Keratinocyte (primary cell): ENCODE results near the gene OR52I1. TPM values are rescaled to one million over a fixed set of nuclear protein-coding genes. Genes with fewer than 3 reads are reported as not detected.

ENCODE experiments used
- DNase-seq: peaks from one replicate; pipeline ENCODE4 v3.0.0-alpha.2; 2011; ENCODE audit warnings: low read depth, missing footprints, low spot score
- FAIRE-seq: peaks from 2 replicates; lab custom pipeline; 2011; peaks lifted over from hg19 to GRCh38; lab: Jason Lieb, UNC
- H2AFZ ChIP-seq: 2 replicates; pipeline ENCODE4 v1.6.0; 2012; ENCODE audit warnings: low read length, control low read depth, inconsistent platforms; ENCODE audit not compliant: control insufficient read depth
- H3K27ac ChIP-seq: 2 replicates; pipeline ENCODE4 v1.5.1; 2011; ENCODE audit warnings: low read length; ENCODE audit not compliant: control insufficient read depth, insufficient read depth
- H3K27me3 ChIP-seq: 3 replicates; pipeline ENCODE4 v1.6.0; 2011; ENCODE audit warnings: low read length; ENCODE audit not compliant: control insufficient read depth, insufficient read depth; ENCODE audit errors: extremely low read depth
- H3K36me3 ChIP-seq, 2 experiments: 2 replicates in 1 of 2; 3 replicates in 1 of 2; pipeline ENCODE4 v1.5.1; 2011; ENCODE audit warnings: low read length in 2 of 2, mild to moderate bottlenecking in 1 of 2; ENCODE audit not compliant: control insufficient read depth in 2 of 2, insufficient read depth in 2 of 2; ENCODE audit errors: extremely low read depth in 1 of 2
- H3K4me1 ChIP-seq: 3 replicates; pipeline ENCODE4 v1.5.1; 2011; ENCODE audit warnings: low read length; ENCODE audit not compliant: control insufficient read depth, insufficient read depth; ENCODE audit errors: extremely low read depth
- H3K4me2 ChIP-seq: 3 replicates; pipeline ENCODE4 v1.6.0; 2011; ENCODE audit warnings: low read depth, low read length; ENCODE audit not compliant: control insufficient read depth, insufficient read depth; ENCODE audit errors: extremely low read depth
- H3K4me3 ChIP-seq, 3 experiments: fragments of 200-600 bp in 1 of 3; sonication (generic) in 1 of 3; 2 replicates in 2 of 3; 3 replicates in 1 of 3; pipeline ENCODE4 v1.5.1; 2011 to 2016; ENCODE audit warnings: low read length in 3 of 3, mild to moderate bottlenecking in 3 of 3, control low read depth in 2 of 3, inconsistent platforms in 1 of 3, low read depth in 1 of 3, mixed read lengths in 1 of 3, mixed run types in 1 of 3, moderate library complexity in 1 of 3; ENCODE audit not compliant: control insufficient read depth in 2 of 3, insufficient read depth in 2 of 3; ENCODE audit errors: extremely low read depth in 1 of 3
- H3K79me2 ChIP-seq: 2 replicates; pipeline ENCODE4 v1.6.0; 2012; ENCODE audit warnings: low read length; ENCODE audit not compliant: control insufficient read depth, insufficient read depth
- H3K9ac ChIP-seq: 3 replicates; pipeline ENCODE4 v1.6.0; 2011; ENCODE audit warnings: low read length; ENCODE audit not compliant: control insufficient read depth, insufficient read depth; ENCODE audit errors: extremely low read depth
- H3K9me1 ChIP-seq: 3 replicates; pipeline ENCODE4 v1.6.0; 2011; ENCODE audit warnings: low read length; ENCODE audit not compliant: control insufficient read depth, insufficient read depth; ENCODE audit errors: extremely low read depth
- H3K9me3 ChIP-seq: 2 replicates; pipeline ENCODE4 v1.5.1; 2012; ENCODE audit warnings: low read depth, low read length; ENCODE audit not compliant: control insufficient read depth
- H4K20me1 ChIP-seq: 3 replicates; pipeline ENCODE4 v1.6.0; 2011; ENCODE audit warnings: low read length; ENCODE audit not compliant: control insufficient read depth, insufficient read depth; ENCODE audit errors: extremely low read depth
- EZH2 ChIP-seq: IDR thresholded peaks from one replicate; pipeline ENCODE4 v1.6.1; 2012; ENCODE audit warnings: inconsistent platforms, mild to moderate bottlenecking, low read length, moderate library complexity
- dilution Hi-C: fragments of 300-500 bp; cut with MboI; formaldehyde crosslinking; loops from one replicate; pipeline ENCODE4 v1.7.0; 2020; ENCODE audit warnings: low sequenced_read_pairs; ENCODE audit not compliant: extremely low pct_ligation_motif_present
- polyA plus RNA-seq, 5 experiments: library from polyadenylated mRNA; depleted of rRNA in 3 of 5; stranded (reverse) in 3 of 5; stranded (forward) in 1 of 5; unstranded in 1 of 5; fragments of >200 nt; gene quantifications; 1 replicate in 1 of 5; 2 replicates in 3 of 5; 3 replicates in 1 of 5; pipeline versions ENCODE4 v1.2.1 to v1.2.3, GENCODE V29; 2011 to 2012; ENCODE audit warnings: missing spikeins in 2 of 5, low read depth in 1 of 5, low replicate concordance in 1 of 5
- TF ChIP-seq, protein P1 (sequence below), 3 experiments: IDR thresholded peaks in 1 of 3; conservative IDR thresholded peaks in 1 of 3; optimal IDR thresholded peaks in 1 of 3; 2 replicates in 2 of 3; 3 replicates in 1 of 3; pipeline versions ENCODE3 to v1.5.1; 2011; ENCODE audit warnings: low read length in 3 of 3, mild to moderate bottlenecking in 3 of 3, moderate library complexity in 2 of 3, control low read depth in 1 of 3, inconsistent platforms in 1 of 3; ENCODE audit not compliant: insufficient read depth in 2 of 3; ENCODE audit errors: extremely low read depth in 1 of 3

The OR52I1 gene
- polyA plus RNA-seq, 1 donor (not counting 4 experiments of a cell fraction or from before 2014, with no cell fraction given) = not detected

DNA sequence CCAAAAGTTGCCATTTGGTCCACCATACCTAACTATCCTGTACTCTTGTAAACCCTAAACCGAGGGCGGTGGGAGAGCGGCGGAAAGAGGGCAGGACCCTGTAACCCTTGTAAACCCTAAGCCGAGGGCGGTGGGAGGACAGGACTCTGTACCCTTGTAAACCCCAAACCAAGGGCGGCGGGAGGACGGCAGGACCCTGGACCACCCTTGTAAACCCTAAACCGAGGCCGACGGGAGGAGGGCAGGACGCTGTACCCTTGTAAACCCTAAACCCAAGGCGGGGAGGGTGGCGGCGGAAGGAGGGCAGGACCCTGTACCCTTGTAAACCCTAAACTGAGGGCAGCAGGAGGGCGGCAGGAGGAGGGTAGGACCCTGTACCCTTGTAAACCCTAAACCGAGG is 24.8 kb upstream of the OR52I1 start:
- no peak overlapping the region for H3K4me3 ChIP-seq
- H2AFZ ChIP-seq = no peak overlapping the region
- H3K4me2 ChIP-seq = no peak overlapping the region
- dilution Hi-C loops = loop anchor here (25.0 kb wide), 1 partner anchor 382 kb away; no protein-coding TSS in a partner anchor
- H3K36me3 ChIP-seq = no peaks in the 10 kb centered on the region
- H3K9me1 ChIP-seq = no peaks in the 10 kb centered on the region
- FAIRE-seq (no peak), DNase-seq (no peak)
- no peaks in the 10 kb centered on the region for H3K4me1 ChIP-seq
- H3K79me2 ChIP-seq = no peaks in the 10 kb centered on the region
- TF ChIP-seq EZH2 = no peak
- TF ChIP-seq, protein P1, sequence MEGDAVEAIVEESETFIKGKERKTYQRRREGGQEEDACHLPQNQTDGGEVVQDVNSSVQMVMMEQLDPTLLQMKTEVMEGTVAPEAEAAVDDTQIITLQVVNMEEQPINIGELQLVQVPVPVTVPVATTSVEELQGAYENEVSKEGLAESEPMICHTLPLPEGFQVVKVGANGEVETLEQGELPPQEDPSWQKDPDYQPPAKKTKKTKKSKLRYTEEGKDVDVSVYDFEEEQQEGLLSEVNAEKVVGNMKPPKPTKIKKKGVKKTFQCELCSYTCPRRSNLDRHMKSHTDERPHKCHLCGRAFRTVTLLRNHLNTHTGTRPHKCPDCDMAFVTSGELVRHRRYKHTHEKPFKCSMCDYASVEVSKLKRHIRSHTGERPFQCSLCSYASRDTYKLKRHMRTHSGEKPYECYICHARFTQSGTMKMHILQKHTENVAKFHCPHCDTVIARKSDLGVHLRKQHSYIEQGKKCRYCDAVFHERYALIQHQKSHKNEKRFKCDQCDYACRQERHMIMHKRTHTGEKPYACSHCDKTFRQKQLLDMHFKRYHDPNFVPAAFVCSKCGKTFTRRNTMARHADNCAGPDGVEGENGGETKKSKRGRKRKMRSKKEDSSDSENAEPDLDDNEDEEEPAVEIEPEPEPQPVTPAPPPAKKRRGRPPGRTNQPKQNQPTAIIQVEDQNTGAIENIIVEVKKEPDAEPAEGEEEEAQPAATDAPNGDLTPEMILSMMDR (optimal IDR thresholded peaks at IDR 0.05 in 1 of 3, IDR thresholded peaks at IDR 0.05 in 1 of 3, conservative IDR thresholded peaks at IDR 0.05 in 1 of 3; ENCODE audit: extremely low read depth in 1 of 3, insufficient read depth in 2 of 3, low read length in 3 of 3) = no peak
- no peaks in the 10 kb centered on the region for H4K20me1 ChIP-seq
- H3K9me3 ChIP-seq = no peaks in the 10 kb centered on the region
- H3K27me3 ChIP-seq = no peaks in the 10 kb centered on the region
- no peak overlapping the region for H3K9ac ChIP-seq
- H3K27ac ChIP-seq = no peak overlapping the region

DNA sequence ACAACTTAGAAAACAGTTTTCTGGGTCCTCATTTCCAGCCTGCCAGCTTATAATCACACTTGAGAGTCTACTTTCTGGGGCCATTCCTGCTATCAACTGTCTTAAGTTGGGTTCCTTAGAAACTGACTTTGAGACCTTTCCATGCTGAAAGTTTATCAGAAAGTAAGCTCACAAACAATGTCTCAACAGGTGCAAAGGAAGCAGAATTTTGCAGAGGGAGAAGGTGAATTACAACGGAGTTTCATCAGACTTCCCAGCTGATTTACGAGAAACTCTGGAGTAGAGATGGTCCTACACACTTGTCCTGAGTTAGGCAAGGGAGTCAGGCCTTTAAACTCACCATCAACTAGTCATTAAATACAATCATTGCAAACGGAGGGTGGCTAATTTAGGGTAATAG is 17.0 kb upstream of the OR52I1 start:
- no peaks in the 10 kb centered on the region for H3K36me3 ChIP-seq
- no peaks in the 10 kb centered on the region for H3K9me3 ChIP-seq
- dilution Hi-C loops = no loop called here
- no peak overlapping the region for H3K4me3 ChIP-seq
- no peaks in the 10 kb centered on the region for H3K79me2 ChIP-seq
- H3K4me1 ChIP-seq = no peaks in the 10 kb centered on the region
- FAIRE-seq (no peak), DNase-seq (no peak)
- H3K27ac ChIP-seq = no peak overlapping the region
- H3K9ac ChIP-seq = no peak overlapping the region
- no peaks in the 10 kb centered on the region for H3K9me1 ChIP-seq
- H2AFZ ChIP-seq = no peak overlapping the region
- TF ChIP-seq EZH2 = no peak
- TF ChIP-seq, protein P1 (optimal IDR thresholded peaks at IDR 0.05 in 1 of 3, IDR thresholded peaks at IDR 0.05 in 1 of 3, conservative IDR thresholded peaks at IDR 0.05 in 1 of 3; ENCODE audit: extremely low read depth in 1 of 3, insufficient read depth in 2 of 3, low read length in 3 of 3) = no peak
- H4K20me1 ChIP-seq = no peaks in the 10 kb centered on the region
- H3K27me3 ChIP-seq = no peaks in the 10 kb centered on the region
- H3K4me2 ChIP-seq = no peak overlapping the region
